Ecto neural progenitor cell (in vitro differentiated cells): ENCODE data around the gene GALNTL6.
A peak's percentile ranks its signal among the peaks of the same experiment; 100 is the strongest.
"Not testable (repeated sequence)": the region's sequence is repeated elsewhere in the genome, so short reads cannot be mapped to it uniquely, and the experiment has no call there.

Experiments
- DNase-seq: peaks from one replicate; pipeline ENCODE4 v3.0.0-alpha.2; 2018; ENCODE audit warnings: low spot score

Gene GALNTL6

GRCh38 chr4:173019664-173020063 lies 1206.5 kb downstream of the GALNTL6 start:
- DNase-seq = no peak

- DNase-seq = not testable (repeated sequence)
Observed at GRCh38 chr4:173021746-173022573, 1208.8 kb downstream of the GALNTL6 start.

GRCh38 chr4:173024203-173024602 lies 1211.0 kb downstream of the GALNTL6 start:
- DNase-seq = no peak

GRCh38 chr4:173025131-173025530 lies 1211.9 kb downstream of the GALNTL6 start:
- DNase-seq = peak; percentile 54

GRCh38 chr4:173037242-173037641 lies 1224.0 kb downstream of the GALNTL6 start:
- no peak for DNase-seq

GRCh38 chr4:173038192-173038896 lies 1225.1 kb downstream of the GALNTL6 start:
- no peak for DNase-seq

GRCh38 chr4:173039617-173040577 lies 1226.7 kb downstream of the GALNTL6 start:
- no peak for DNase-seq

- DNase-seq = no peak
Observed at GRCh38 chr4:173041482-173041881, 1228.3 kb downstream of the GALNTL6 start.

GRCh38 chr4:173042139-173042538 lies 1228.9 kb downstream of the GALNTL6 start:
- DNase-seq = not testable (repeated sequence)

- DNase-seq = no peak
Observed at GRCh38 chr4:173044340-173044739, 1231.1 kb downstream of the GALNTL6 start.

GRCh38 chr4:173045571-173045970 lies 1232.4 kb downstream of the GALNTL6 start:
- no peak for DNase-seq

- no peak for DNase-seq
Observed at GRCh38 chr4:173046144-173046543, 1232.9 kb downstream of the GALNTL6 start.

GRCh38 chr4:173046818-173047217 lies 1233.6 kb downstream of the GALNTL6 start:
- DNase-seq = no peak

- no peak for DNase-seq
Observed at GRCh38 chr4:173051232-173051631, 1238.0 kb downstream of the GALNTL6 start.

- DNase-seq = no peak
Observed at GRCh38 chr4:173051716-173052115, 1238.5 kb downstream of the GALNTL6 start.

- no peak for DNase-seq
Observed at GRCh38 chr4:173052439-173052838, 1239.2 kb downstream of the GALNTL6 start.

GRCh38 chr4:173056271-173056670 lies 1243.1 kb downstream of the GALNTL6 start:
- DNase-seq = no peak

GRCh38 chr4:173056710-173057109 lies 1243.5 kb downstream of the GALNTL6 start:
- DNase-seq = no peak

- DNase-seq = no peak
Observed at GRCh38 chr4:173057442-173057841, 1244.2 kb downstream of the GALNTL6 start.

GRCh38 chr4:173057901-173058300 lies 1244.7 kb downstream of the GALNTL6 start:
- no peak for DNase-seq

- DNase-seq = no peak
Observed at GRCh38 chr4:173061160-173061559, 1248.0 kb downstream of the GALNTL6 start.

- DNase-seq = no peak
Observed at GRCh38 chr4:173073939-173074500, 1260.8 kb downstream of the GALNTL6 start.
